GM18499 (cell line): ENCODE results near the gene CCND1.
"Not testable (repeated sequence)": the region's sequence is repeated elsewhere in the genome, so short reads cannot be mapped to it uniquely, and the experiment has no call there.

Source experiments
- ATAC-seq: cut with Tn5 transposase; IDR thresholded peaks from one replicate; pipeline ENCODE4 v1.9.1; 2021; ENCODE audit warnings: moderate number of reproducible peaks; ENCODE audit not compliant: insufficient read depth, unreplicated experiment

Gene CCND1

DNA sequence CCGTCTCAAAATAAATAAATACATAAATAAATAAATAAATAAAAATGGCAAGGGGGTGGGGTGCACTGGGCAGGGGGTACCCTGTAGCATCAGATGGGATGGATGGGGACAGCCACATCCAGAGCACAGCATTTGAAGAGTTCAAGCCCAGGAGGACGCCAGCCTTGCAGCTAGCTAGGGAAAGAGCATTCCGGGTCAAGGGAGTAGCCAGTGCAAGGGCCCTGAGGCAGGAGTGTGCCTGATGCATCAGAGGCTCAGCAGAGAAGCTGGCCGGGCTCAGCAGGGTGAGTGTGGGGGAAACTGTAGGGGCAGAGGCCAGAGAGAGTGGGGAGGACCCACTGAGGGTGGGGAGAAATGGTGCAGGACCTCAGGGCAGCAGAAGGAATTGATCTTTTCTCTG is 23.7 kb upstream of the CCND1 start:
- no peak for ATAC-seq

DNA sequence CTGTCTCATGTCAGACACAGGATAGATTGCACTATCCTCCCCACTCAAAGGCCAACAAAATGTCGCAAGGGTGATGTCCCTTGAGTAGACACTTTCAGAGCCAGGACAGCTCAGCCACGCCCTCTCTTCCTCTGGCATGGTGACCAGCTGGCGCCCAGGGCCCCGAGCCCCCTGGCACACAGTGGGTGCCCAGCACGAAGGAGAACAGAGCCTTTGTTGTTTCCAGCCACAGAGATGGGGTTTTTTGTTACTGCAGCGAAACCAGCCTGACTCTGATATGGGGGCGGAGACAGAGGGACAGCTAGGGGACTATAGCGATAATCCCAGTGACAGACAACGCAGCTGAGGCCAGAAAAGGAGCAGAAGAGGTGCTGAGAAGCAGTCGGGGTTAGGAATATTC is 23.3 kb upstream of the CCND1 start:
- ATAC-seq, result no peak

DNA sequence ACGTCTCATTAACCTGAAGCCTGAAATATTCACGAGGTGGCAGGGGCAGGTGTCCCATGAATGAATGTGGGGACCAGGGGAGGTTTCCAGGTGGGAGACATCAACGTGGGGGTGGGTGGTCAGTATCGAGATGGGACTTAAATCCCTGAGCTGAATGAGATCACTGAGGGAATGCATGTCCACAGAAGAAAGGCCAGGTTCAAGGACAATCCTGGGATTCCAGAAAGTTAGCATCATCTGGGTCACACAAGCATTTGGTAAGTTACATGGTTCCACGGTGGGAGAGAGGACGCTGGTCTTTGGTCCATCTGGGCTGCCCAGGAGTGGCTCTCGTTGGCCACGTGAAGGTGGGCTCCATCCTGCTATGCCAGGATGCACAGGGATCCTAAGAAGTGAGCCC is 22.7 kb upstream of the CCND1 start:
- no peak for ATAC-seq

DNA sequence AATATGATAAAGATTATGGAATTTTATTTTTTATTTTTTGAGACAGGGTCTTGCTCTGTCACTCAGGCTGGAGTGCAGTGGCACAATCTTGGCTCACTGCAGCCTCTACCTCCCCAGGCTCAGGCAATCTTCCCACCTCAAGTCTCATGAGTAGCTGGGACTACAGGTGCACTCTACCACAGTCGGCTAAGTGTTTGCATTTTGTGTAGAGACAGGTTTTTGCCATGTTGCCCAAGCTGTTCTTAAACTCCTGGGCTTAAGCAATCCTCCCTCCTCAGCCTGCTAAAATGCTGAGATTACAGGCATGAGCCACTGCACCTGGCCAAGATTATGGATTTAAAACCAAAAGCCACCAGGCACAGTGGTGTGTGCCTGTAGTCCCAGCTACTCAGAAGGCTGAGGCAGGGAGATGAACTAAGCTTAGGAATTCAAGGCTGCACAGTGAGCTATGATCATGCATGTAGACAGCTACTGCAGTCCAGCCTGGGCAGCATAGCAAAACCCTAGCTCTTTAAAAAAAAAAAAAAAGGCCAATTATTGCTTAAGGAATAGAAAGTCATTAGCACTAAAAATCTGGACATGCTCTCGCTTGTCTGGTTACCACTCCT is 20.2 kb upstream of the CCND1 start:
- no peak for ATAC-seq

DNA sequence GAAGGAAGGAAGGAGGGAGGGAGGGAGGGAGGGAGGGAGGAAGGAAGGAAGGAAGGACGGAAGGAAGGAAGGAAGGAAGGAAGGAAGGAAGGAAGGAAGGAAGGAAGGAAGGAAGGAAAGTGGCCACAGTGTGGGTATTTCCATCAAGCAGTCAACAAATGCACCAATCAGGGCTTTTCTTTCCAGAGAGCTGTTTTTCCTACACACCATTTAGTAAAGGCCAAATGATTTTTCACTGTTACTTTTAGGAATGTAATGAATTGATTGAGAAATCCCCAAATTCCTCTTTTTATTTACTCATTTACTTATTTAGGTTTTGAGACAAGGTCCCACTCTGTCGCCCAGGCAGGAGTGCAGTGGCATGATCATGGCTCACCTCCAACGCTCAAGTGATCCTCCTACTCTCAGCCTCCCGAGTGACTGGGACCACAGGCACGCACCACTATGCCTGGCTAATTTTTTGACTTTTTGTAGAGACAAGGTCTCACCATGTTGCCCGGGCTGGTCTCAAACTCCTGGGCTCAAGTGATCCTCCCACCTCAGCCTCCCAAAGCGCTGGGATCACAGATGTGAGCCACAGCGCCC is 18.8 kb upstream of the CCND1 start:
- ATAC-seq, result not testable (repeated sequence)

DNA sequence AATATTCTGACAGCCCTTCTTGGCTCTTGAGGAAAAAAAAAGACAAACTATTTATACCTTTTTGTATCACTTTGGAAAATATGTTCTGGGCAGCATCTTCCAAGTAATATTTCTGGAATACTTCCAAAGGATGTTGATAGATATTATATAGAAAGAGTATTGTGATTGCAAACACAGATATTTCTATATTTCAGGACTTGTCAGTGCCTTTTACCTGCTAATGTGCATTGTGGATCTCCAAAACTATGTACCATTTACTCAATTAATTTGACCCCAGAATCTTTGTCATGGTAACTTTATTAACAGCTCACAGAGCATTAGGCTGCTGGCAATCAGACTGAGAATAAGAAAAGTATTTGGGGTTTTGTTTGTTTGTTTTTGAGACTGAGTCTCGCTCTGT is 16.7 kb upstream of the CCND1 start:
- no peak for ATAC-seq

DNA sequence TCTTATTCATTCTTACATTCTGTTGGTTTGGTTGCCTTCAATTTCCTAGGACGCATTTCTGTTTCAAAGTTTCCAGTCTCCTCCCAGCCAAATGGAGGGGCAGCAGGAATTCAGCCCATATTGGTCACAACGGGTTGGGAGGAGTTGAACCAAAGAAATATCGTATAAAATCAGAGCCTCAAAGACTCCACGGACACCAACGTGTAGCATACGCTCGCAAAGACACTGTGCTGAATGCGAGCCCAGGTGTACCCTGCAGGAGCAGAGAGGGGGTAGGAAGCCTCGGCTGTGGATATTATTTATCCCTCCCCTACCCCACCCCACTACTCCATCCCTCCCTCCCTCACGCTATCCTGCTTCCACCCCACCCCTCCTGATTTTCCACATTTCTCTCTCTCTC is 15.5 kb upstream of the CCND1 start:
- no peak for ATAC-seq

DNA sequence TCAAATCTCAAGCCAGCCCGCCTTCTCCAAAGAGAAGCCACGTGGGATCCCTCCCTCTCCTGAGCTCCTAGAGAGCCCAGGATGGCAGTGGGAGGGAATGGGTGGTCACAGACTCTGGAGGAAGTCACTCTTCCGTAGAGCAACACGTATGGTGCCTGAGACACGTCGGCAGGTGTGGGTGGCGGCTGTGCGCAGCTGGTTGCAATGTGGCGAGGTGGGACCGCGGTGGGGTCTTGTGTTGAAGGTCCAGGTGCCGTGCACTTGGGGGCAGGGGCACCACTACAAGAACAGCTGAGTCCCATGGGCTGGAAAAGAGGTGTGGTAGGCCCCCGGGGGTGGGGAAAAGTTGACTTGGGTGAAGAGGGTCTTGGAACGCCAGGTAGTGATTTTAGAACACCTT is 13.4 kb upstream of the CCND1 start:
- no peak for ATAC-seq

DNA sequence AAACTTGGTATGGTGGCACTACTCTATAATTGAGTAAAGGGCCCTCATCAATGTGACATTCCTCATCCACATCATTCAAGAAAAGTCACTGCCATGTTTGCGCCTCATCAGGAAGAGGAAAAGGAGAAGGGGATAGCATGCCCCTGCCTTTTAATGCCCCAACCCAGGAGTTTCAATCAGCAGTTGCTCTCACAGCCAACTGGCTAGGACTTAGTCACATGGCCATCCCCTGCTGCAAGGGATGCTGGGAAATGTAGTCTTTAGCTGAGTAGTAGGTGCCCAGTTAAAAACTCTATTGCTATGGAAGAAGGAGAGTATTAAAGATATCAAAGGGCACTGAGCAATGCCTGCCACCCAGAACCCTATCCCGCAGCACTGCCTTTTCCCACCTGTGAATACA is 10.9 kb upstream of the CCND1 start:
- no peak for ATAC-seq

DNA sequence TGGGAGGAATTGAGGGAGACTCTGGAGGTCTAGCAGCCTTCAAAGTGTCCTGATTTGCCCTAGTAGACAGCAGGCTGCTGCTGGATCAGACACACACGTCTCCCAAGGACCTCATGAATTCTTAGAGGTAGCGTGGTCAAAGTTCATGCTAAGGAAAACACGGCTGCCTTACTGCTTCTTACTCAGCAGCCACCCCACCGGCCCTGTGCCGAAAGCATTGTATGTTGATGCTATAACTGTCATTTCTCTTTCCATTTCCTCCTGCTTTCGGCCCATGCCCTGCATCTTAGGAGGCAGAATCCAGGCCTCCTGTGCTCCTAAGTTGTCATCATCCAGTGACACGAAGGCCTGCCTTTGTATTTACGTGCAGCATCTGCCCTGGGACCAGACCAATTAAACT is 10.5 kb upstream of the CCND1 start:
- no peak for ATAC-seq

DNA sequence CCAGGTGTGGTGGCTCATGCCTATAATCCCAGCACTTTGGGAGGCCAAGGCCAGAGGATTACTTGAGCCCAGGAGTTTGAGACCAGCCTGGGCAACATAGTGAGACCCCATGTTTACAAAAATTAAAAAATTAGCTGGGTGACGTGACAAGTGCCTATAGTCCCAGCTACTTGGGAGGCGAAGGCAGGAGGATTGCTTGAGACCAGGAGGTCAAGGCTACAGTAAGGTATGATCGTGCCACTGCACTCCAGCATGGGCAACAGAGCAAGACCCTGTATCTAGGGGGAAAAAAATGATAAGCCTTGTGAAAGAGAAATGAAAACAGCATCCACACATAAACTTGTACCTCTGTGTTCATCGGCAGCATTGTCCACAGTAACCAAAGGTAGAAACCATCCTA is 8.1 kb upstream of the CCND1 start:
- no peak for ATAC-seq

DNA sequence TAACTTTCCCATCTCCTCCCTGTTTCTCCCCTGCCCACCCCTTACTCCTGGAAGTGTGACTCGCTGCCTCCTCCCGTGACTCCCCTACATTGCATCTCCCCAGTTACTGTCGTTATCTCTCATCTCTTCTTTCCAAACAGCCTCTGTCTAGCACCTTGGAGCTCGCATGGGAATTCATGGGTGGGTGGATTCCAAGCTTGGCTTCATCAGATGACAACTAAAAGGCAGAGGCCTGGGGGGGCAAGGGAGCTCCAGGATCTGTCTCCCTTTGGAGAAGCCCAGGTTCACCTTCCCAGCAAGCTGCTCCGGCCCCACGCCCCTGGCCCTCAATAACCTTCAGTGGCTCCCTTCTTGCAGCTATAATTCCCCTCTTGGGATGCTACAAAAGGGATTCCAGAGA is 6.9 kb upstream of the CCND1 start:
- no peak for ATAC-seq

DNA sequence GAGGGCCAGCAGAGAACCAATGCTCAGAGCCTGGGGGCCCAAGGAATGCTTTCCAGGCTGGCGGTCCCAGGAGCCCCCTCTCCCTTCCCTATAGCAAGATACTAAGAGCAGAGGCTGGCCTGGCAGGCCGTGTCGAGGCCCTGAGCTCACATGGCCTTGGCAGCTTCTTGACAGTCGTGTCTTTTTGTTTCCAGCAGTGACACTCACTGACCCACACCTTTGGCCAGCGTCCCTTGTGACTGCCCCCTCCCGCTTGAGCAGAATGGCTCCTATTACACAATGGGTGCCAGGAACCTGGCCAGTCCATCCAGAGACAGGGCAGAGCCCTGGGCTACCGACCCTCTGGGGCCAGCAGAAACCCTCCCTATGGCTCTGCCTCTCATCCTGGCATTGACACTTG is 6.4 kb upstream of the CCND1 start:
- no peak for ATAC-seq

DNA sequence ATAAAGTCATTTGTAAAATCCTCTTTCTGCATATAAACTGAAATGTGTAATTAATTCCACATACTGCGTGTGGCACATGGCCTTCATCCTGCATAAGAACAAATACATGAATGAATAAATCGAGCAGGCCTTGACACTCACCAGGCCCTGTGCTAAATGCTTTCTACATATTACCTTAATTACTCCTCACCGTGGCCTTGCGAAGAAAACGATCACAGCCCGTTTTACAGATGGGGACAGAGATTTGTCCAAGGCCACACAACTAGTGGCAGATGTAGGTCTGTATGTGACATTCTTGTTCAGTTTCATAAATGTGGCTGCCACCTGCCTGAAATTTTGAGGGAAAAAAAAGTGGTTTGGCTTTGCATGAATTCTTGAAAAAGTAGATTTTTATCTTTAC is 5.8 kb upstream of the CCND1 start:
- ATAC-seq, result no peak

DNA sequence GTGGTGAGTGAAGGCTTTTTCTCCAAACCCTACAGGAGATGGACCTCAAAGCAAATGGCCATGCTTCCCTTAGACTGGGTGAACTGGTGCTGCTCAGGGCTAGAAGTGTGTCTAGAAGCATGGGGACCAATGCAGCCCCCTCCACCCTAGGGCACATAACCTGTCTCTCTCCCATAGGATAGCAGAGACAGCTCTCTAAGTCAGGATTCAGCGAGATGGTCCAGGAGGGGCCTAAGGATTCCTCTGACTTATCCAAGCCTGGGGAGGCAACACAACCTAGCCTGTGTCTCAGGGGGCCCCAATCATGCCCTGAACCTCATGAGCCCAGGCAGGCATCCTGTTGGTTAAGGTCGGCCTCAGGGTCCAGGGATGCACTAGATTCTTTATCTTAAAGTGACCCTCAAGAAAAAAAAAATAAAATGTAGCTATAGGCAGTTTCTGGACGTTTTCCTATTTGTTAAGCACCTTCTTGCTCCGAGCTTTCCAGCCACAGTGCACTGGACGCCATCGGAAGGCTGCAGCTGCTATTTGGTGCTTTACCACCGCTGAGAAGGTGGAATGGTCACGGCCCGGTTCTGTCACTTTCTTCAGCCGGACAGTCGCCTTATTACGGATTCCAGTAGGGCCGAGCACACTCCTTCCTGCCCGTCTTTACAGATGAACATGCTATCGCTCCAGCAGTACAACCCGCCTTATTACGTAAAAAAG is 5.0 kb upstream of the CCND1 start:
- no peak for ATAC-seq

DNA sequence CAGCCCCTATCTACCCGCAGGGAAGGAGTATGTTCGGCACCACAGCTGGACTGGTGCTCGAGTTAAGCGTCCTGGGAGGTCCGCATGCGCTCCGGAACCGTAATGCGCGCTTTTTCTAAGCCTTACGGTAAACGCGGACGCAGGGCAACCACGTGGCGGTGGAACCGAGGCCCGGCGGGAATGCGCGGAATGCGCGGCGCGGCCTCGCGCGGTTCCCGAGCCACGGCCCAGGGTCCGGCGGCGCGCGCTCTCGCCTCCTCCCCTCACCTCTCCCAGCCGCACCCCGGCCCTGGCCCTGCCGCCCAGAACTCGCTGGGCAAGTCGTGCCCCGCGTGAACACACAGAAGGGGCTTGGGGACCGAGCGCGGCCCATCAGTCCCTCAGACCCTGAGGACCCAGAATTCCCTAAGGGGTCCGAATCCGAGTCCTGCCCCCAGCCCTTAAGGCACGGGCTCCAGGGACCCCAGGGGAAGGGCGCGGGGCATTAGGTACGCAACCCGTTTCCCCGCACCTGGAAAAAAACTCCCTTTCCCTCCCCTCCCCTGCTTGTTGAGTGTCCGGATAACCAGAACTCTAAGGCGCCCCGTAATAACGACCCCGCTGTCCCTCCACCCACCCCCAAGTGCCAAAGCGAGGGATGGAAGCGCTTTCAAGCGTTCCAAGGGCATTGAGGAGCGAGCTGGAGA is 4.3 kb upstream of the CCND1 start:
- no peak for ATAC-seq

DNA sequence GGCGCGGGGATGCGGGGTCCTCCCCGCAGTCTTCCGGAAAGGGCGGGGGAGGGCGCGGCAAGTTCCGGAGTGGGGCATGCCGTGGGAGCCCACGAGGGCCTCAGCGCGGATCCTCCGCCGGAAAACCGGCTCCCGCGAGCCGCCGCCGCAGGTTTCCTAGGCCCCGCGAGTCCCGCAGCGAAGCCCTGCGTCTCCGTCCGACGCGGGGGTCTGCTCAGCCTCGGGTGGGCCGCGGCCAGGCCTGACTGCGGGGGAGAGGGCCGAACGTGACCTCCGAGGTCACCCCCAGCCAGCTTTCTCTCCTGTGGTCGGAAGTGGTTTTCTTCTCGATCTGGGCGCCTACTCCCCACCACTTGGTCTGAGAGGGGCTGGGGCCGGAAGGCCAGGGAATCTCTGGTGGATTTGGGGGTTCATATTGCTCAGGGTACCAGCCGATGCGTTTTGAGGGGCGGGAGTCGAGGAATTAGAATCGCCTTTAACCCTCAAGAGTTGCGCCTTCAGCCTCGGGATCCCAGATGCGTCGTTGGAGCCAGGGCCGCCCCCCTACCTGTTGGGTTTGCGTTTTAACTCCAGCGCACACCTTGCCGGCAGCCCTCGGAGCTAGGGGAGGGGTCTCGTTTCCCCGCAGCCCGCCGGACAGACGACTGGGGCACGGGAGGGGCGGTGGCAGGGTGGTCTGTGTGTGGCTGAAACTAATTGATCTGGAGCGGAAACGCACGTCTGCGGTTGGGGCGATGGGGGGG is 3.6 kb upstream of the CCND1 start:
- ATAC-seq, result no peak

DNA sequence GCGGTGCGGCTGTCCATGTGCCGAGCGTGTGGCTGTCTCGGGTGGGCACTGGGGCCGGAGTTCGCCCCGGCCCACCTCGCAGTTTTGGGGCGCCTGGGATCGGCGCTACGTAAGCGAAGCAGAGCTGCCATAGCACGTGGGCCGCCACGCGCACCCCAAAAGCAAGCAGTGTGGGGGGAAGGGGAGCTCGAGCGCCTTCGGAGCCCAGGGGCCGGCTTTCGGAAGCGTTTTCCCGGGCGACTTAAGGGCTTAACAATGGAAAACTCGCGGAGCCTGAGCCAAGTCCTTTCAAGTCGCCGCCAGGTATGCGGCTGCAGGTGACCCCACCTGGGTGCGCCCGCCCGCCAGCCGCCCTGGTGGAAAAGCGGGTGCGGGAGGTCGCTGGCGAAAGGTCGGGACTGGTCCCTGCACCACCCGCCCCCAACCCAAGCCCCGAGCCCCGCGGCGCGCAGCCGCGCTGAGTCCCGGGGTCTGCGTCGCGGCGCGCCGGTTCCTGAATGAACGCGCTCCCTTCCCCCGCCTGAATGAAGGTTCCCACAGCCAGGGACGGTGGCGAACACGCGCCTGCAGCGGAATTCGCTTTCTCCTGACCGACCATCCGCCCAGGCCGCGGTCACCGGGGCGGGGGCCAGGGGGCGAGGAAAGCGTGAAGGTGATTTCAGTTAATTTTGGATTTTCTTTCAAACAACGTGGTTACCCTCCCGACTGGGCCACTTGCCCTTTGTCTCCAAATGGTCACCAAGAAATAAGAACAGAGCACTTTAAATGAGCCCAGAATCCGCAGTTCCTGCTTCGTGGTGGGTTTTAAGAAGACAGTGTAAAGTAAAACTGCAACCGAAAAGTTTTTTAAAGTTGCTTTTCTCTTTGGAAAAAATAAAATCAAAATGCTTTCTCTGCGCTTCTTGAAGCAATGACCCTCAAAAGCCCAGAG is 2.8 kb upstream of the CCND1 start:
- ATAC-seq, result no peak

DNA sequence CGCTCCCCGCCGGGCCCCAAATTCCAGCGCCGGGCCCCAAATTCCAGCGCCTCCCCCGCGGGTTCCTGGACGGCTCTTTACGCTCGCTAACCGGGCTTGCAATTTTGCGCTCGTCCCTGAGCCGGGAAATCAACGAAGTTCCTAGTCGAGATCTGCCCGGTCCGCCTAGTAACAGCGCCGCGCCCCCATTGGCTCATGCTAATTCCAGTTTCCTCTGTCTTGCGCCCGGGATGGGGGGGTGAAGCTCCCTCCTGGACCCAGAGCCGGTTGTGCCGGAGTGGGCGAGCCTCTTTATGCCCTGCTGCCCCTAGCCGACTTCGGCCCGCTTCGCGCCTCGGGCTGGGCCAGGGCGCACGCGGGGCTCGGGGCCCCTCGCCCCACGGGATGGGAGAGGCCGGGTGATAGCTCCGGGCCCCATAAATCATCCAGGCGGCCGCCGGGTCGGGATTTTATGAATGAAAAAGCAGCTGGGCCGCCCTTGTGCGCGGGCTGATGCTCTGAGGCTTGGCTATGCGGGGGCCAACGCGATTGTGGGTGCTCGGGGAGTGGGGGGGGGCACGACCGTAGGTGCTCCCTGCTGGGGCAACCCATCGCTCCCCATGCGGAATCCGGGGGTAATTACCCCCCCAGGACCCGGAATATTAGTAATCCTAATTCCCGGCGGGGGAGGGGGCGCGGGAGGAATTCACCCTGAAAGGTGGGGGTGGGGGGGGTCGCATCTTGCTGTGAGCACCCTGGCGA is 1.8 kb upstream of the CCND1 start:
- ATAC-seq, result no peak
